K562 (cell line): ENCODE measurements around the gene FGR. TPM values are rescaled to one million over a fixed set of nuclear protein-coding genes. Genes with fewer than 3 reads are reported as not detected.

Experiments used
- ATAC-seq: fragments of 200-7000 bp; cut with Tn5 transposase; 3 replicates; pipeline ENCODE4 v1.9.1; 2020; ENCODE audit warnings: moderate library complexity
- BruUV-seq: library from RNA; stranded (reverse); fragments of 400-500 nt; replicated peaks from 2 replicates; lab custom pipeline; 2021; lab: Mats Ljungman, UMichigan
- CTCF ChIA-PET: fragments of 300-600 bp; formaldehyde crosslinking; extraction: SDS; loops from one replicate; lab custom pipeline; 2021; ENCODE audit warnings: low intra/inter-chr PET ratio; lab: Yijun Ruan, JAX
- POLR2A ChIA-PET: fragments of 300-600, 350-650 bp; sonication (Branson Sonifier 250); formaldehyde crosslinking; extraction: SDS; loops from one replicate; lab custom pipeline; 2021; ENCODE audit warnings: antibody characterized with exemption, inconsistent platforms; lab: Yijun Ruan, JAX
- DNase-seq, 4 experiments: peaks; one replicate each; pipeline versions ENCODE4 v3.0.0 to v3.0.0-alpha.2; 2011 to 2018; ENCODE audit warnings: low spot score in 3 of 4, mixed read lengths in 3 of 4; ENCODE audit errors: extremely low read depth in 1 of 4
- FAIRE-seq: peaks from 2 replicates; lab custom pipeline; 2011; peaks lifted over from hg19 to GRCh38; lab: Jason Lieb, UNC
- H2AFZ ChIP-seq: 2 replicates; pipeline ENCODE4 v1.6.0; 2011; ENCODE audit warnings: low read depth, low read length, control low read depth, inconsistent platforms
- H3K27ac ChIP-seq: fragments of 200-600 bp; 3 replicates; pipeline ENCODE4 v1.8.0; 2011; ENCODE audit warnings: low read depth, mild to moderate bottlenecking, control low read depth, inconsistent platforms, low read length, moderate library complexity, mixed read lengths; ENCODE audit errors: extremely low read depth
- H3K27me3 ChIP-seq, 2 experiments: fragments of 300-600 bp in 1 of 2; 2 replicates in 1 of 2; 3 replicates in 1 of 2; pipeline versions ENCODE4 v1.6.0 to v1.8.0; 2011; ENCODE audit warnings: inconsistent platforms in 2 of 2, low read length in 2 of 2, mild to moderate bottlenecking in 1 of 2, mixed read lengths in 1 of 2, moderate library complexity in 1 of 2; ENCODE audit not compliant: control insufficient read depth in 2 of 2, insufficient read depth in 2 of 2
- H3K36me3 ChIP-seq: fragments of 300-600 bp; 3 replicates; pipeline ENCODE4 v1.8.0; 2011; ENCODE audit warnings: mild to moderate bottlenecking, low read length, inconsistent platforms; ENCODE audit not compliant: control insufficient read depth, insufficient read depth
- H3K4me1 ChIP-seq, 2 experiments: fragments of 200-600 bp in 1 of 2; replicated peaks in 1 of 2; 2 replicates in 1 of 2; 3 replicates in 1 of 2; pipeline versions ENCODE4 v1.5.1 to v1.8.0; 2011; ENCODE audit warnings: inconsistent platforms in 2 of 2, low read length in 2 of 2, mild to moderate bottlenecking in 1 of 2, mixed read lengths in 1 of 2, moderate library complexity in 1 of 2; ENCODE audit not compliant: control insufficient read depth in 2 of 2, insufficient read depth in 2 of 2
- H3K4me2 ChIP-seq: 2 replicates; pipeline ENCODE4 v1.6.1; 2011; ENCODE audit warnings: low read length, control low read depth, inconsistent platforms, mixed read lengths; ENCODE audit not compliant: insufficient read depth
- H3K4me3 ChIP-seq: fragments of 200-600 bp; sonication (generic), shearing (Covaris generic); 2 replicates; pipeline ENCODE4 v1.5.1; 2016; ENCODE audit warnings: control low read depth, inconsistent platforms
- H3K79me2 ChIP-seq: fragments of 200-600 bp; 3 replicates; pipeline ENCODE4 v1.8.0; 2011; ENCODE audit warnings: low read length, inconsistent platforms; ENCODE audit not compliant: control insufficient read depth, insufficient read depth
- H3K9ac ChIP-seq, 2 experiments: 2 replicates each; pipeline versions ENCODE4 v1.6.0 to v1.6.1; 2011; ENCODE audit warnings: low read depth in 2 of 2, low read length in 2 of 2, control low read depth in 1 of 2, inconsistent platforms in 1 of 2, mild to moderate bottlenecking in 1 of 2, mixed read lengths in 1 of 2; ENCODE audit not compliant: insufficient read depth in 1 of 2
- H3K9me1 ChIP-seq: one replicate; pipeline ENCODE4 v1.6.0; 2011; ENCODE audit warnings: inconsistent platforms, mild to moderate bottlenecking, low read length, moderate library complexity; ENCODE audit not compliant: control insufficient read depth, insufficient read depth
- H3K9me3 ChIP-seq: replicated peaks from 2 replicates; pipeline ENCODE4 v1.5.1; 2011; ENCODE audit warnings: low read depth, low read length, inconsistent platforms; ENCODE audit not compliant: control insufficient read depth, insufficient read depth
- H4K20me1 ChIP-seq: replicated peaks from 2 replicates; pipeline ENCODE4 v1.6.1; 2011; ENCODE audit warnings: low read length, inconsistent platforms, mixed read lengths; ENCODE audit not compliant: control insufficient read depth, insufficient read depth
- ILK ChIP-seq: fragments of 450-650 bp; IDR thresholded peaks from 2 replicates; pipeline ENCODE4 v1.6.1; 2016; ENCODE audit warnings: missing genetic modification characterization, low read depth, mild to moderate bottlenecking, missing compliant biosample characterization, moderate library complexity, borderline replicate concordance
- KHSRP ChIP-seq: fragments of 450-650 bp; IDR thresholded peaks from 2 replicates; pipeline ENCODE4 v1.6.1; 2017
- NCOA4 ChIP-seq: fragments of 450-650 bp; IDR thresholded peaks from 2 replicates; pipeline ENCODE4 v1.6.1; 2018; ENCODE audit warnings: mild to moderate bottlenecking; ENCODE audit not compliant: partially characterized antibody
- POU5F1 ChIP-seq: fragments of 150-350 bp; IDR thresholded peaks from 2 replicates; pipeline ENCODE4 v1.6.1; 2014; ENCODE audit warnings: borderline replicate concordance, low read length, low read depth, mild to moderate bottlenecking; ENCODE audit not compliant: partially characterized antibody
- RNF219 ChIP-seq: fragments of 250-450 bp; sonication (Bioruptor Pico); IDR thresholded peaks from 2 replicates; pipeline ENCODE4 v1.5.0; 2022; ENCODE audit warnings: mild to moderate bottlenecking
- ZNF134 ChIP-seq: fragments of 250-450 bp; sonication (Bioruptor Pico); conservative IDR thresholded peaks from 2 replicates; pipeline ENCODE4 v1.4.0; 2020
- ZNF232 ChIP-seq: sonication (generic); formaldehyde crosslinking; IDR thresholded peaks from 2 replicates; pipeline ENCODE4 v1.8.0; 2022; ENCODE audit warnings: mild to moderate bottlenecking, missing genetic modification reagents
- ZNF253 ChIP-seq: fragments of 250-450 bp; sonication (Bioruptor Pico); conservative IDR thresholded peaks from 2 replicates; pipeline ENCODE4 v1.6.1; 2021; ENCODE audit warnings: mild to moderate bottlenecking
- ZNF324 ChIP-seq: fragments of 250-450 bp; sonication (Bioruptor Pico); IDR thresholded peaks from 2 replicates; pipeline ENCODE4 v1.4.0; 2020; ENCODE audit warnings: mild to moderate bottlenecking
- WGBS: fragments of 100-300 bp; shearing (Covaris generic); methylation state at CpG from one replicate; pipeline ENCODE4 v1.1.6; 2016; ENCODE audit warnings: low coverage, mixed read lengths; ENCODE audit not compliant: insufficient coverage; ENCODE audit errors: missing lambda C conversion rate; 5-methylcytosine and 5-hydroxymethylcytosine counted together
- in situ Hi-C: fragments of 300-500 bp; cut with MboI; formaldehyde crosslinking; loops from 4 replicates; pipeline ENCODE4 v1.15.0; 2018; ENCODE audit warnings: inconsistent platforms, mixed read lengths
- intact Hi-C: fragments of 100-400 bp; cut with micrococcal nuclease; formaldehyde crosslinking; loops from 2 replicates; pipeline ENCODE4 v1.14.2; 2022
- polyA plus RNA-seq, 8 experiments: library from polyadenylated mRNA; depleted of rRNA in 4 of 8; stranded (reverse) in 5 of 8; unstranded in 3 of 8; fragments of >200 nt; fragmentation: Nextera tagmentation in 2 of 8; fragmentation: Illumina TruSeq in 1 of 8; extraction: Ambion mirVana in 2 of 8; extraction: Trizol in 1 of 8; gene quantifications; 2 replicates each; pipeline versions ENCODE4 v1.2.1 to v1.2.3, GENCODE V29; 2011 to 2014; ENCODE audit warnings: inconsistent platforms in 1 of 8, missing spikeins in 1 of 8
- total RNA-seq, 7 experiments: library from RNA; depleted of rRNA in 6 of 7; stranded (reverse); fragments of >200 nt in 6 of 7; fragmentation: Illumina TruSeq in 2 of 7; extraction: Trizol in 2 of 7; gene quantifications; 2 replicates each; pipeline versions ENCODE4 v1.2.1 to v1.2.3, GENCODE V29; 2011 to 2021; ENCODE audit warnings: low replicate concordance in 1 of 7

Gene FGR
- total and polyA plus RNA-seq, 9 of the 15 experiments (the other 6 are each of a cell fraction or from before 2014, with no cell fraction given), result 0.04 to 0.11 TPM; not detected in 7

GRCh38 chr1:27669876-27670275, 34.9 kb upstream of the FGR start:
- H3K9ac ChIP-seq, result peak overlapping the region in 1 of 2 experiments; percentile 24; a peak in 1 of 4 replicates
- H4K20me1 ChIP-seq, result no peaks in the 10 kb centered on the region
- no peak overlapping the region for H3K4me3 ChIP-seq
- BruUV-seq, result no TSS peak
- H3K9me1 ChIP-seq, result no peaks in the 10 kb centered on the region
- peaks cover 26 to 30% of the 10 kb centered on the region in 2 experiments for H3K4me1 ChIP-seq
- H3K4me2 ChIP-seq, result peak overlapping the region; percentile 36; the same call in 1 of the 2 replicates
- ATAC-seq (no peak), DNase-seq (no peak), FAIRE-seq (no peak)
- H3K27me3 ChIP-seq, result no peaks in the 10 kb centered on the region
- no peaks in the 10 kb centered on the region for H3K79me2 ChIP-seq
- peak overlapping the region; percentile 98 for H2AFZ ChIP-seq
- no peaks in the 10 kb centered on the region for H3K36me3 ChIP-seq
- in situ Hi-C loops, result loop anchor here (5.0 kb wide), 1 partner anchor 568 kb away; no protein-coding TSS in a partner anchor
- no peaks in the 10 kb centered on the region for H3K9me3 ChIP-seq
- 64% methylated on average over 4 of the region's 4 CpGs for WGBS
- H3K27ac ChIP-seq, result no peak overlapping the region
- POLR2A ChIA-PET, result interaction anchor here (0.6 to 1.1 kb wide), 11 partner anchors 17 to 1115 kb away, joined by 3 to 4 read pairs (median 3); partner anchors contain the start of gene PPP1R8
- TF ChIP-seq ILK (tag), result no peak
- no peak for TF ChIP-seq ZNF134 (CRISPR knock-in tag)
- TF ChIP-seq ZNF324 (CRISPR knock-in tag), result no peak
- no peak for TF ChIP-seq KHSRP
- no peak for TF ChIP-seq POU5F1
- TF ChIP-seq NCOA4, result no peak
- TF ChIP-seq ZNF232 (CRISPR knock-in tag), result no peak
- TF ChIP-seq RNF219 (CRISPR knock-in tag), result no peak
- no peak for TF ChIP-seq ZNF253 (CRISPR knock-in tag)
- CTCF ChIA-PET, result interaction anchor here (1.0 to 1.4 kb wide), 3 partner anchors 158 to 310 kb away, joined by 3 to 8 read pairs (median 3); no protein-coding TSS in a partner anchor
- intact Hi-C loops, result loop anchor here (5.0 to 10.0 kb wide), 3 partner anchors 162 to 625 kb away; partner anchors contain the start of gene PPP1R8
